ENCODE data around the gene ZNF32.
A peak's percentile ranks its signal among the peaks of the same experiment; 100 is the strongest.

Gene ZNF32, protein sequence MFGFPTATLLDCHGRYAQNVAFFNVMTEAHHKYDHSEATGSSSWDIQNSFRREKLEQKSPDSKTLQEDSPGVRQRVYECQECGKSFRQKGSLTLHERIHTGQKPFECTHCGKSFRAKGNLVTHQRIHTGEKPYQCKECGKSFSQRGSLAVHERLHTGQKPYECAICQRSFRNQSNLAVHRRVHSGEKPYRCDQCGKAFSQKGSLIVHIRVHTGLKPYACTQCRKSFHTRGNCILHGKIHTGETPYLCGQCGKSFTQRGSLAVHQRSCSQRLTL

DNA sequence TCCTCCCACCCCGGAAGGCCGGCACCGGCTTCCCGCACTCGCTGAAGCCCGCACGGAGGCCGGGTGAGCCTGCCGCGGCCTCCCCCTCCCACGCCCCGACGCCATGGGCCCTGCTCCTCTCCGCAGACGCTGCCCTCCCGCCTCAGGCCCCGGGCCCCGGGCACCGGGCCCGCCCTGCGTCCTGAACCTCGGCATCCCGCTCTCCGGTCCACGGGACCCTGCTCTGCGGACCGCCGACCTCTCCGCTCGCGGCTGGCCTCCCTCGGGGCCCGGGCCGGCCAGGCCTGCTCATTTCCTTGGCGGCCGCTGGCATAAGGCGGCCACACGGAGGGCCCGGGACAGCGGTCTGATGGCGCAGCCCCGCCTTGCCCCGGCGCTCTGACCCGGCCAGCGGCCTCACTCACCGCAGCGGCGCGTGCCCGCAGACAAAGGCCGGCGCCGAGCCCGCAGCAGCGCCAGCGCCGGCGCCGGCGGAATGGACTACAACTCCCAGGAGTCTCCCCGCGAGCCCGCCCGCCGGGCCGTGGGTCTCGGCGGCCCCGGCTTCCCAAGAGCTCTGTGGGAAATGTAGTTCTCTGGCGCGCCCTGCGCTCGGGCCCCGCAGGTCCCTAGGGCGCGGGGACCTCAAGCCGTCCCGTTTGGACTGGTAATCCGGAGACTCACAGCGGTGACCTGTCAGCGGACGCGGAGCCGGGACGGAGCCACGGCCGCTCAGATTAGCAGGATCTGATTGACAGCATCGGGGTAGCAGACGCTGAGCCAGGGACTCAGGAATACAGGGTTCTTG, at the start of gene ZNF32:
TSS of gene ZNF32 (minus strand) at position 484 of the 787 bp plus-strand sequence. CDS start 2,748 bp downstream, outside the sequence.
- DNase-seq (ENCODE audit: low read depth in 2 of 2): peak; percentile 67

DNA sequence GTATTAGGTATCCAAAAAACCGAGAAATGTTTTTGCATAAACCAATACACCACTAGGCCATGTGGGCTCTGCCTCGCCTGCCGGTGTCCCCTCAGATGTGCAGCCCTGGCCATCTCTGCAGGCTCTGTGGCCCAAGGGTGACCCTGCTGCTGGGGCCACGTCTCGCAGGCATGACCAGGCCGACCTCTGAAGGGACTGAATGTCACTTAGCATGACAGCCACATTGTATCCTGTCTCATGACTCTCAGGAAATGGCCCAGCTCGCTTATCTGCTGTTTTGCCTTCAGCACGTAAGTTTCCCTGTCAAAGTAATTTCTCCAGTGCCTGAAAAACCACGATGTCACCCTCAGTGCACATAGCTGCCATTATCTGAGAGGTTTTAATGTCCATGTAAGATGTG, 49.5 kb upstream of the ZNF32 start:
- no peak for DNase-seq (ENCODE audit: low read depth in 2 of 2)

DNA sequence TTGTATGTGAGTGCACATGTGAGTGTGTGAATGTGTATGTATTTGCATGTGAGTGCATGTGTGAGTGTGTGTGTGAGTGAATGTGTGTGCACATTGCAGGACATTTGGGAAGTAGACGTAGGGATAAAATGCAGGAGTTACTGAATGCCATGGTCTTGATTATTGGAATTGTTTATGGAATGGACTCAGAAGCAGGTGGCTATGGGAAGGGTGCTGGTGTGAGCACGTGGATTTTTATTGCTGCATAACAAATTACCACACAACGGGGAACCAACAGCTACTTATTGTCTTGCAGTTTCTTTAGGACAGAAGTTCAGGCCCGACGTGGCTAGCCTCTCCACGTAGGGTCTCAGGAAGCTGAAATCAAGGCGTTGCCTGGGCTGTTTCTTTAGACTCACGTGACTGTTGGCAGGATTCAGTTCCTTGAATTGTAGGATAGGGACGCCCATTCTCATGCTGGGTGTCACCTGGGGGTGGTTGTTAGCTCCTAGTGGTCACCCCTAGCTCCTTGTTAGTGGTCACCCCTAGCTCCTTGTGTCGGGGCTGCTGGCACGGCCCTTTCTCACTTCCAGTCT, 48.3 kb upstream of the ZNF32 start:
- no peak for DNase-seq (ENCODE audit: low read depth in 2 of 2)

DNA sequence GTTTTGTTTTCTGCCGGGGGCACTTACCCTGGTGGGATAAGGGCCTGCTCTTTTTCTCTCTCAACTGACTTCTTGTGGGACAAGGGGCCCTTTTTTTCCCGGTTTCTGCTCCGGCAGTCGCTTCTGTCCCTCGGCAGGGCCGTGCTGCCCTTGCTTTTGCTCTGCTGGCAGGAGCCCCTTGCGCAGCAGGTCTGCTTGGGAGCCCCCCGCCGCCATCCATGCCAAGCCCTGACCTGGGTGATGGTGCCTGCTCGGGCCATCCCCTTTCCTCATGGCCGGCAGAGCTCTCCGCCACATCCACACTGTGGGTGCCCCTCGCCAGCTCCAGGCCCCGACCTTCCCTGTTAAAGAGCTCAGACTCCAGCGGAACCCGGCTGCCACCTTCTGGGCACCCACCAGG, 47.0 kb upstream of the ZNF32 start:
- DNase-seq (ENCODE audit: low read depth in 2 of 2): no peak

DNA sequence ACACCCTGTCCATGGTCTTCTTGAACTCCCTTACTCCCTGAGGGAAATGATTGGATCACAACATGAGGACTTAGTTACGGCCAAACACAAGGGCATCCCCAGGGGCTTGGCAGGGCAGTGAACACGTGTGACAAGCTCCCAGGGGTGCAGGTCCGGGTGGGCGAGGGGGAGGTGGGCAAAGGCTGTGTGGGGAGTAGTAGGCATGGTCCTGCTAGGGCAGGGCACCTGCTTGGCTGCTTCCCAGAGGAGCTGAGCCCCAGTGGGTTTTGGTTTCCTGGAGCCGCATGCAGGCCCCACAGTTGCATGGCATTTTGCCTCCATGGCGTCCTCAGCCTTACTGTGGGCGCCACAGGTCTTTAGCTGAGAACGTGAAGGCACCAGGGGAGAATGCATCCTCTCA, 46.6 kb upstream of the ZNF32 start:
- DNase-seq (ENCODE audit: low read depth in 2 of 2): no peak

DNA sequence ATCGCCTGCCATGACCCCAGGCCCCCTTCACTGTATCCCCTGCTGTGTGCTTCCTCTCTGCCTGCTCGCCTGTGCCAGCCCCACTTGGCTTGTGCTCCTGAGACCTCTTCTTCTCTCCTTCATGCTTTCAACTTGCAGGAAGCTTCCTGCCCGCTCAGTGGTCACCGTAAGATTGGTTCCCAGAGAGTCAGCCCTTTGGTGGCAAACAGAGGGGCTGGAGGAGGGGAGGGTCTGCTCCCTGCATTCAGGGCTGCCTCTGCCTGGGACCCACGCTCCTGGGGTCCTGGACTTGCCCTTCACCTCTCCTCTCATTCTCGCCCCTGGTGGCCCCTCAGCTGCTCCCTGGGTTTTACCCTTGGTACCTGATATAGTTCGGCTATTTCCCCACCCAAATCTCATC, 45.8 kb upstream of the ZNF32 start:
- no peak for DNase-seq (ENCODE audit: low read depth in 2 of 2)

DNA sequence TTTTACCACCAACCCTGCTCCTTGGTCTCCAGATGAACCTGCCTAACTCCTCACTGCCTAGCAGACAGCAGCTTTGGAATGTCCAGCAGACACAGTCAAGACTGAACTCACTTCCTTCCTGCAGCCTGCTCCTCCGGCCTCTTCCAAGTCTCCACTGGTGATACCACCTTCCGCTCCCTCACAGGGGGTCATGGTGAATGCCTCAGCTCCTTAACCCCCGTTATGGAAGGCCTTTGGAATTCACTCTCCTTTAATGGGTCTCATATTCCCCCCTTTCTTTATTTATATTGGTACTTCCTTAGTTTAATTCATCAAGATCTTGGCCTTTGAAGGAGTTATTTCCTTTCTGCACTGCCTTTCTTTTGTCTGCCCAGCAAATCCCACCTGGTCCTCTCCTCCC, 44.9 kb upstream of the ZNF32 start:
- no peak for DNase-seq (ENCODE audit: low read depth in 2 of 2)

DNA sequence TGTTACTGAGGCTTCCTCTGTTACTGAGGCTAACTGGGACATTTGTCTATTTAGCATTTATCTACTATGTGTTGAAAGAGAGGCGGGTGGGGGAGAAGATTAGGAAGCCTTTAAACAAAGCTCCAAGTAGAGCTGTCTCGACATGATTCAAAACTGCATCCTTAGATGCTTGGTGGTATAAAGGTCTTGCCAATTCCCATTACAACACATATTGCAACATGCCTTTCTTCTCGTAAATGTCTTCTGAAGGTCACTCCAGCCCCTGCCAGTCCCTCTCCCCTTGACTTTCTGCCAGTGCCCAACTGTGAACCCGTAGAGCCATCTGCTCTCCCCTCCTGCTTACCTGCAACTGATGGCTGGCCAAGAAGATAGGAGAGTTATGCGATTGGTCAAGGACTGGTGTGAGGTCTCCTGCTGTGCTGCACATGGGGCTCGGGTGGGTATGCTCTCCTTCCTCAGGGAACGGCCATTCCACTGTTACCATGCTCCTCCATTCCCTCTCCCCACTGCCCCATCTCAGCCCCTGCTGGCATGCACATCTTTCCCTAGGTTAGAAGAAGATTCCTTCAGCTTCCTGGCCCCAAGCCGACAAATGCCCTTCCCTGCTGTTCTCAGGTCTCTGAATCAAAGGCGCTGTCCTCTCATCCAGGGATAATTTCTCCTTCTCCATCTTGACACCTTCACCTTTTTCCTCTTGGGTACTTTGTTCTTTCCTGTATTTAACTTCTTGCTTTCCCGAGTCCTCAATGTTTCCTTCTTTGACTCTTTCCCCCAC, 43.6 kb upstream of the ZNF32 start:
- peak; percentile 69 to 71 for DNase-seq (ENCODE audit: low read depth in 2 of 2)

DNA sequence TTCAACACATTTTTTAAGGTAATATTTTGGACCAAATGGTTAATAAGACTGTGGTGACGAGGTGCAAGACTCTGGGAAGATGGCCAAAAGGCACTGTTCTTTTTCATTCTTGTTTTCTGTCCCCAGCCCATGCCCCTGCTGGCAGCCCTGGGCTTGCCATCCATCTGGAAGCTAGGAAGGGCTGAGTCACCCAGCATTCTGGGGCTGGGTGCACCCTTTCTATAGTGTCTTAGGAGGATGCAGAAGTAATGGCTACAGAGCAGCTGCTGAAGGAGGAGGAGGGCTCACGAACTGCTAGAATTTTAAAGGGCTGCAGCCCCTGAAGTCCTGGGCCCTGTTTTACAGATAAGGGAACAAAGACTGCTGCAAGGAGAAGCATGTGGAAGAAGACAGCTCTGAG, 42.8 kb upstream of the ZNF32 start:
- no peak for DNase-seq (ENCODE audit: low read depth in 2 of 2)

DNA sequence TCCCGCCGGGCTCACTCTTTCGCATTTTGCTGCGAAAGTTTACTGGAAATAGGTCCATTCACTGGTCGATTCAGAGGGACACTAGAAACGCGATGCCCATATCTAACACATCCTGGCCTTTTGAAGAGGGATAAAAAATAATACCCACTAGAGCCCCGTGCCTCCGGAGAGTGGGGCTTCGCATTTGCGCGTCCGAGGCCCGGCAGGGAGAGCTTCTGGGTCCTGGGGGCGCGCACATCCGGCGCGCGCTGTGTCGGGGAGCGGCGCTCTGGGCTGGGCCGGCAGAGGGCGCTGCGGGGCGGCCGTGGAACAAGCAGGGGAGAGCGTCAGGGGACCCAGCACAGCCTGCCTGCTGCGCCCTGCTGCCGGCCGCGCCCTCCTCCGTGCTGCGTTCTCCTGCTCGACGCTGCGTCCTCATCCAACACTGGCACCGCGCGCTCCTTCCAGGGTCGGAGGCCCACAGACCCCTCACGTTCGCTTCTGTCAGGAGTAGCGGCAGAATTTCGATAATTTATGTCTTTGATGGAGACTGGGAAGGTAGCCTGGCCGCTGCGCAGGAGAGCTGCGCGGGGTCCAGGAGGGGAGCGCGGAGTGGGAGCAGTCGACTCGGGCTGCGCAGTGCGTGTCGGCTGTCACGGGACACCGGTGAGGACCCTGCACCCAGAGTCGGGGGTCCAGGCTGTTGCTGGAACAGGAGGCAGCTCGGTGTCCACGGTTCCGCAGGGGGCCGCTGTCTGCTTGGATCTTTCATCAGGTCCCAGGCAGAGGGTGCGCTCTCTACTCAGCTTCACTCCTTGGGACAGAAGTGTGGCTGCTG, 41.5 kb upstream of the ZNF32 start:
- peak; percentile 65 to 70 for DNase-seq (ENCODE audit: low read depth in 2 of 2)

DNA sequence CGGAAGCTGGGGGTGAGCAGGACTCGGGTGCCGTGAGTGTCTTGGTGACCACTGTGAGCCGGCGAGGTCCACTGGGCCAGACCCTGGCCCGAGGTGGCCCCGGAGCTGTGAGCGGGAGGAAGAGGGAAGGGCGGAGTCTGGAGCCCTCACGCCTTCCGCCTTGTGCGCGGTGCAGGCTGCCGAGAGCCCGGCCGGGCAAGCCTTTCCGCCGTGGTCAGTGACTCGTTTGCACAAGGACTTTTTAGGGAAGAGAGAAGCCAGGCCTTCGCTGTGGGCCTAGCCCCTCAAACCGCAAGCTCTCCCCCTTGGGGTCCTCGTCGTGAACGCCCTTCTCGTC, 40.9 kb upstream of the ZNF32 start:
- DNase-seq (ENCODE audit: low read depth in 2 of 2): no peak

DNA sequence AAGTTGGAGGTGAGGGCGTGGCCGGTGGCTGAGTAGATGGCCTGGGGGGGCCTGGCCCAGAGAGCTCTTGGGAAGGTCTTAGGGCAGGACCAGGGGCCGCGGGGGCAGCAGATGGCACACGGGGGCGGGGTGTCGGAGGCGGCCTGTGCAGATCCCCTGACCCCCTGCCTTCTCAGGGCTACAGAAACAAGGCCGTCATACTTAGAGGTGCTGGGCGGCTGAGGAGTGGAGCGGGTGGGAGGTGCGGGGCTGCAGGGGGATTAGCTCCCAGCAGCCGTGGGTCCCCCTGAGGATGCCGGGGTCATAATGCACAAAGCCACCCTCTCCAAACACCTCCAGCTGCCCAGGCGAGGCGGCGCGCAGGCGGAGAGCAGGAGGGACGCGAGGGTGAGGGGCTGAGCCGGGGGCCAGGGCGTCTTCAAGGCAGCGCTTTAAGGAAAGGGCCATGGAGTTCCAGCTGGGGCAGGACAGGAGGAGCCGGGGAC, 40.4 kb upstream of the ZNF32 start:
- DNase-seq (ENCODE audit: low read depth in 2 of 2): no peak

DNA sequence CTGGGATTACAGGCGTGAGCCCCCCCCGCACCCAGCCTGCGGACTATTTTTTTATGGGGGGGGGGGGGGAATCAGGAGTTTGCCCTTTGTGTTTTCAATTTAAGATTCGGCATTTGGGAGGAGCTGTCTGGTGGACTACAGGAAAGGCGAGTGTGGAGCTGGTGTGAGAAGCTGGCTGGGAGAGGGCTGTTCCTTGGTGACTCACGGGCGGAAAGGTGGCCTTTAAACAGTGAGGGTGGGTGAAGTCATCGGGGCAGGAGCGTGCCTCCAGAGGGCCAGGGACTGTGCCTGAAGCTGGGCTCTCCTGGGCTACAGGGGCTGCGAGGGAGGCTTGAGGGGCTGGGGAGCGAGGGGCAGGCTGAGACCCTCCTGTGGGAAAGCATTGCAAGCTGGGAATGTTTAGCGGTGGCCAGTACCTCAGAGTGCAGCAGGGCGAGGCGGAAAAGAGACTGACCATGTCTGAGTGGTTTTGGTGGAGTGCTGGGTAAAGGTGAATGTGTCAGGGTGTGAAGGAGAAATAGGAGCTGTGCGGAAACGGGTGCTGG, 39.7 kb upstream of the ZNF32 start:
- no peak for DNase-seq (ENCODE audit: low read depth in 2 of 2)

DNA sequence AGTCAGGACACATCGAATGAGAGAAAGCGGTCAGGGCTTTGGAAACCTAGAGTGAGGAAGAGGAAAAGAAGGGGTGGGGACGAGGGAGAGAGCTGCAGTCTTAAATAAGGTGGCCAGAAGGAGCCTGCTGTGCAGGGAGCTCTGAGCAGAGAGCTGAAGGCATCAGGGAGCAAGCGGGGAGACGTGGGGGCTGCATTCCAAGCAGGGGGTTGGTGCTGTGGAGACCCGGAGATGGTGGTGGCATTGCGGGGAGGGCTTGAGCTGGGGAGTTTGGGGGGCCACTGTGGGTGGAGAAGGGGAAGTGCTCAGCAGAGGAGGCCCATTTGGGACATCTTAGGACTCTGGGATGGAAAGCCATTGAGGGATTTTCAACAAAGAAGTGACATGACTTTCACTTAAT, 38.7 kb upstream of the ZNF32 start:
- no peak for DNase-seq (ENCODE audit: low read depth in 2 of 2)

DNA sequence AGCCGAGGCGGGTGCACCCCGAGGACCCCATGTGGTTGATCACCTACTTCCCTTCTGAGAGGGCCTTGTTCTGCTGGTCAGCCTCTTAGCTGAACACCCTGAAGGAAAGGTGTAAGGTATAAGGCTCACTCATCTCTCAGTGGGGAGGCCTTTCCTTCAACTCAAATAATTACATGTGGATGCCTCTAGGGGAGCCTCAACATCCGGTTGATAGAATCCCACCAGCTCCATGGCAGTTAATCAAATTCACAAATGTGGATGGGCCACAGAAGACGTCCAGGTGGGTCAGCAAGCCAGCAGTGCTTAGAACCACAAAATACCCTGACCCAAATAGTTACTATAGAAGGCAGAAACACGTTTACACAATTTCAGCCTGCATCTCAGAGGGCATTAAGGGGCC, 37.7 kb upstream of the ZNF32 start:
- no peak for DNase-seq (ENCODE audit: low read depth in 2 of 2)

DNA sequence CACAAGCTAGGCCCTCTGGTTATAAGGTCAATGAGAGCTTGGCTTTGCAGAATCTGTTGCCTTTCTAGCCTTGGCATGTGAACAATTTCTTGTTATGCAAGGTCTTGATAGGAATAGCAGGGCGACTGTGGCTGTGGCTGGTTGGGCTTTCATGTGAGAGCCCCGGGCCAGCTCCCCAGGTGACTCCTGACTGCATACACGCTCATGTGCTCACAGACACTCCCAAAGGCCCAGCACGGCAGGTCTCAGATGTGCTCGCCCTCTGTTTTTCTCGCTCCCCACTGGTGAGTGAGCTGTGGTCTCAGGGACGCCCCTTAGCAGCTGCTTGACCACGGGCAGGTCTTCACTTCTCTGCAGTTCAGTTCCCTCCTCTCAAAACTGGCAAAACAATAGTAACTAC, 37.1 kb upstream of the ZNF32 start:
- no peak for DNase-seq (ENCODE audit: low read depth in 2 of 2)

DNA sequence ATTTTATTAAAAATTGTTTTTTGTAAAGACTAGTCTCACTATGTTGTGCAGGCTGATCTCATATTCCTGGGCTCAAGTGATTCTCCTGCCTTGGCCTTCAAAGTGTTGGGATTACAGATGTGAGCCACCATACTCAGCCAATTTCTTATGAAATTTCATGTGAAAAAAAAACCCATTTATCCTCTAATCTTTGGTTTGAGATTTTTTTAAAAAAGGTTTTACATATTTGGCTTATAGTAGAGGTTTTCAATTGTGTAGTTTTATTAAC, 35.5 kb upstream of the ZNF32 start:
- DNase-seq (ENCODE audit: low read depth in 2 of 2): no peak

DNA sequence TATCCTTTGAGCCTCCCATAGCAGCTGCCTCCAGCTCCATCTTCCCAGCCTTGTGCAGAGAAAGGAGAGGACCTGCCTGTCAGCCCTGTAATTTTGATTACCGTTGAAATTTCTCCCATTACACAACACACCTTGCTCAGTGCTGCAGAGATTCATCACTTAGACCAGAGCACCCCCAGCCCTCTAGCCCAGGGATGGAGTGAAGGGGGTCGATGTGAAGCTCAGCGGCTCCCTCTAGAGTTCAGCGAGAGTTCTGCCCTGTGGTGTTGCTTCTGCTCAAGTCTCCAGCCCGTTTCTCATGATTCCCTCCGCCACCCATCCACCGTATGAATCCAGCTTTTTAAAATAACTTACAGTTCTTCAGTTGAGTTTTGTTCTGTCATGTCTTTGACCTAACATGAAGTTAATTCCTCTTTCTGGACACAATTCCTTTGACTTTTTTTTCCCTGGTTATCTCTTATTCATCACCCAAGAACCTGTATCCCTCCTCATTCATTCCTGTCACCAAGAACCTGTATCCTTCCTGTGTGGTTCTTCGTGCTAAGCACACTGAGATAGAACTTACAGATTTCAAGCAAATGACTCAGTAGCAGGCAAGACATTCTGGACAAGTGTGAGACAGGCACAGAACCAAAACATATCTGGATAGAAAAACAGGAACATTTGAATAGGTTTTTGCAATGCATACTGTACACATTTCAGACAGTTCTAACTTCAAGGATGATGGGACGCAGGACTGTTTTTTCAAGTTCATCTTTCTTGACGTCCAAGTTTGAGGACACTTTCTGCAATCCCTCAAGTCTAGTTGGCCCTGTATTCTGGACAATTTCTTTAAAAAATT, 35.0 kb upstream of the ZNF32 start:
- DNase-seq (ENCODE audit: low read depth in 2 of 2): no peak

DNA sequence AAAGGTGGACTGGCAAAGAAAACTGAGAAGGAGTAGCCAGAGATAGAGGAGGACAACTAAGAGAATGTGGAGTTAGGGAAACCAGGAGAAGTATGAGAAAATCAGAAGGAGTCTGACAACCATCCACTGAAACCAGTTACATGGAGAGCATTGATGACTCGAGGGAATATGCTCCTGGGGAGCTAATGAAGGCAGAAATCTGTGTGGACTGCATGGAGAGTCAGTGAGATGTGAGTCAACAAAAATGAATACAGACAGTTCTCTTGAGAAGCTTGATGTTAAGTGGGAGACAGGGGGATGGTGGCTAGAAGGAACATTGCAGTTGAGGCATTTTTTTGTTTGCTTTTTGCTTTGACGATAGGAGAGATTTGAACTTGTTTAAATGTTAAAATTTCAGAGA, 34.3 kb upstream of the ZNF32 start:
- no peak for DNase-seq (ENCODE audit: low read depth in 2 of 2)

DNA sequence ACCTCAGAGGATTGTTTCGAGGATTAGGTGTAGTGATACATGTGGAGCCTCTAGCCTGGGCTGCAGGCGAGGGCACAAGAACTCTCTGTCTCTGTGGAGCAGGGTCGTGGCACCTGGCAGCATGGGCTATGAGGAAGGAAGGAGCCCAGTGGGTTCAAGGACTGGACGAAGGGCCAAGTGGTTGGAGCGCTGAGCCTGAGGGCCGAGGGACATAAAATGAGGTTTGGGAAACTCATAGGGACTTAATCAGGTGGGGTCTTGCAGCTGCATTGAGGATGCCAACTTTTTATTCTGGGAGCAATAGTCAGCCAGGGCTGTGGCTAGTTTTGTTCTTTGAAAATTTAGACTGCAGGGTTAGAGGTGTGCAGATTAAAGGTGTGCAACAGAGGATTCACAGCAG, 33.0 kb upstream of the ZNF32 start:
- DNase-seq (ENCODE audit: low read depth in 2 of 2): no peak

DNA sequence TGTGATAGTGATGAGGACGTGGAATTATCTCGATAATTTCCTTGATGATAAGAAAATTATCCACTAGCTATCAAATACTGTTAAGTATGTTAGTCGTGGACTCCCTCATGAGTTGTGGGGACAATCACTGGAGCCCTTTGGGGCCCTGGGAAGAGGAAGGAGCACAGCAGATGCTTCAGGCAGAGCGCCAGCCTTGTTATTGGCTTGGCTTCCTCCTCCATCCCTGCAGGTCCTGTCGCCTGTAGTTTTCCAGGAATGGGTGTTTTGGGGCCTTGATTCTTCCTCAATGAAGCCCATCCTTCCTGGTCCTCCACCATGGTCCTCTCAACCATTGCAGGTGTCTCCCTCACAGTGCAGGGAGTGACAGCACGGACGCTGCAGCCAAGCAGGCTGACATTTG, 32.5 kb upstream of the ZNF32 start:
- DNase-seq (ENCODE audit: low read depth in 2 of 2): no peak
